Measurements from ENCODE around the gene GGTLC2.

GGTLC2 gene

DNA sequence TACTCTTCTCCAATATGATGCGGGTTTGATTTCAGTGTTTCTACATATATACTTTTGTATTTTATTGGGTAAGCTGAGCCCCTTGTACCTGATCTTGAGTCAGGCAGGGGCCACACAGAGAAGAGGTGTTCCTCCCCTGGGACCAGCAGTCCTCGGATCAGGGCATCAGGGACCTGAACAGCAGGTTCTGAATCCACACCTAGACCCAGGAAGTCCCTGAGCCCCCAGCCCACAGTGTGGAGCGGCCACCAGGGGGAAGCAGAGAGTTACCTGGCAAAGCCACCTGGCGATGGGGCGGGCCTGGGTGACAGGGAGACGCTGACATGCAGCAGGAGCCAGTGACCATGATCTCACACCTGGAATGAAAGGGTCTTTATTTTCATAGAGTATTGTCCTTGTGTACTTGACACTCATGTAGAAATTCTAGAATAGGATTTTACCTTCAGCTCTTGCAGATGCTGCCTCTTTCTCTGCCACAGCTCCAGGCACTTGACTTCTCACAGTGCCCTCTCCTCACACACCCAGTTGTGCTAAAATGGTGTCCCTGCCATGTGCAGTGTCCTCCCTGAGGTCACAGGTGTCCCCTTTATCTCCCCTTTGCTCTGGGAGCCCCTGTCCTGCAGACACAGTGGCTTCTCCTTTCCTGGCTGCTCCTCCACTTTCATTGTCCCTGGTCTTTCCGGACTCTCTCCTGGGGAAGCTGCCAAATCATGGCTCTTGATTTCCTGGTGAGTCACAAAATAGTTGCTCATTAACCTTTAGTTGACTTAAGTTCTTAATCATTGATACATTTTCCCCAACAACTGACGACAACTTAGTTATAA lies 48.5 kb downstream of the GGTLC2 start:
- peak; percentile 84 for DNase-seq

DNA sequence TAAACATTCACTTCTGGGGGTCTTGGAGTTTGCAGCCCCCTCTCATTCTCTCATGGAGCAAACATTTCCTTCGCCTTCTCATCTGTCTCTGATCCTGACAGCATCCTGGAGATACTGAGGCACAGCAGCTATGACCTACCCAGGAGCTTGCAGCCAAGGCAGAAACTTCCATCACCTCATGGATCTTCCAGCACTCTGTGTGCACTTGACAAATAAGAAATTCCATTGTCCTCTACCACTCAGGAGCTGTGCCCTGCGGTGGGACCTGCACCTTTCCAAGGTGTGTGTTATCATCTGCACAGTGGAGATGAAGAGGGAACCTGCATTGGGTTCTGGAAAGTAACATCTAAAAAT lies 49.1 kb downstream of the GGTLC2 start:
- peak; percentile 55 for DNase-seq

DNA sequence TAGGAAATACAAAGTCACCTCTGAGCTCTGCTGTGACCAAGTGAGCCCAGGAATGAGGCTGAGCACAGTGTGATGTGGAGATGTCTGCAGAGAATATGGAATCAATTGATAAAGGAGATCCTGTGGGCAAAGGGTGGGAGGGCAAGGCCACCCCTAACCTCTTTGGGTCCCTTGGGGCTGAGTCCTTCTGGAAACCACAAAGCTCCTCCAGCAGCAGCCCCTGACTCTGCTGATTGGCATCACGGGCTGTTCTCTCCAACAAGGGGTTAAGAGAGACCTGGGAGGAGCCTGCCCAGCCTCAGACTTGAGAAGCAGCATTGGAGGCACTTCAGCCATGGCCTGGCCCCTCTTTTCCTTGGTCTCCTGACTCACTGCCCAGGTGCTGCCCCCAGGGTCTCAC lies 49.7 kb downstream of the GGTLC2 start:
- no peak for DNase-seq

DNA sequence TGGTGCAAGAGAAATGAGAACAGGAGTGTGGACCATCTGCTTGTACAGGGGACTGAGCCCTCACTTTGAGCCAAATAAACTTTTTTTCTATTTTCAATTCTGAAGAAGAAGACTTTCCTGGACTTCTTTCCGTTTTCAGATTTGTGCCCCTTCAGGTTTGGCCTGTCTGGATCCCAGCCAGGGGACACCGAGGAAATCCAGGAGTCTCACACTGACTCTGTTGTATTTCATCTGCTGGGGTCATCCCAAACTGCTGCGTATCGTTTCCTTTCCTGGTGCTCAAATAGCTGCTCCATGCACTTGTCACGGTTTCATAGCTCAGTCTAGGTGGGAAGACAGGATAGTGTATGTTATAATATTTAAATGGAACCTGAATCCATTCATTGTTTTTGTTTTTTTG lies 51.7 kb downstream of the GGTLC2 start:
- no peak for DNase-seq
